ENCODE results near the gene NOD2. TPM values are rescaled to one million over a fixed set of nuclear protein-coding genes. Genes with fewer than 3 reads are reported as not detected.

The NOD2 gene
- total RNA-seq, 1 donor from 2014 or later = 0.12 TPM

DNA sequence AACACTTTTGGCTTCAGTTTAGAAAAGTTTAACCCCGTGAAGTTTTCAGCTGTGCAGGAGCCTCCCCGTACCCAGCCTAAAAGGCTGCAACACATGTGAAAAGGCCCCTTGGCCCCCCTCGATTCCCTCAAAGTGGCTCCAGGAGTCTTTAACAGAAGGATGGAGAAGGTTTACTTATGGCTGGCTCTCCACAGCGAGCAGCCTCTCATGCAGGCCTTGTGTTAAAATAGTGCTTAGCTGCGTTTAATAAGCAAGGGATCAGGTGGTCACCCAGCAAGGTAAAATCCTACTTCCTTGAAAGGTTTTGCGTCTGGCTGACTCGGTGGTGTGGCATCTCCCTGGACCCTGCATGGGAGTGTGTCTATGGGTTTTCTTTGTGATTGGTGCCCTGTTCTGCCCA lies 40.1 kb downstream of the NOD2 start:
- no peak overlapping the region for H3K4me3 ChIP-seq (ENCODE audit: low read depth, low read length)
- TF ChIP-seq CTCF (conservative IDR thresholded peaks at IDR 0.05; ENCODE audit: low read depth, low read length) = no peak
- DNase-seq (ENCODE audit: low read depth) = no peak

DNA sequence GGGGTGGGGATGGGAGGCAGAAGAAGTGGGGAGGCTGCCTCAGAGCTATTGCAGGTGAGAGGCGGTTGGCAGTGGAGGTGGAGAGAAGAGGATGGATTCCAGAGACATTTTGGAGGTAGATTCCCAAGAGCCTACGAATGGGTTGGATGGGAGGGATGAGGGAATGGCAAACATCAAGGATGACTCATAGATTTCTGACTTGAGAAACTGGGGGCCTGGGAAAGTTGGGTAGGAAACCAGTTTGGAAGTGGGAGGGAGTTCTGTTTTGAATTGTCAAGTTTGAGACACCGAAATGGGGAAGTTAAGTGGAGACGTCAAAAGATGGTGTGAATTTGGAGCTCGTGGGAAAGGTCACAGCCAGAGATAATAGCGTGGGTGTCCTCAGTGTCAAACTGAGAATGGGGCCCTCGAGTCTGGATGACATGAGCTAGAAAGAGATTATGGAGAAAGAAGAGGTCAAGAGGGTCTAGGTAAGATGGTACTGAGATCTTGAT lies 42.3 kb downstream of the NOD2 start:
- no peak overlapping the region for H3K4me3 ChIP-seq (ENCODE audit: low read depth, low read length)
- no peak for DNase-seq (ENCODE audit: low read depth)
- TF ChIP-seq CTCF (conservative IDR thresholded peaks at IDR 0.05; ENCODE audit: low read depth, low read length) = no peak

DNA sequence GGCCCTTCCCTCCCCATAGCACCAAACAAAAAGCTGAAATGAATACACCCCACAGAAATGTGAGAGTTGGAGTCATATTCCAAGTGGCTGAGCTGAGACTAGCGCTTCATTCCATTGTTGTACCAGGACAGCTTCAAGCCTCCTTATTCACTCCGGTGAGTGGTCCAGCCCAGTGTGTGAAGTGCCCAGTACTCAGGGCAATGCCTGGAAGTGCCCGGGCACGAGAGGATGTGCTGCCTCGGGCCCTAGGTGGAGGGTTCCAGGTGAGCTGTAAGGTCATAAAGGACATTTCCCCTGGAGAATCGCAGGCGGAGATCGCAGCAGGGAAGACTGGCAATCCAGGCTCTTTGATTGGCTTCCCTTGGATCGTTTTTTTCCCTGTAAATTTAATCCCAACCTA lies 43.0 kb downstream of the NOD2 start:
- no peak for DNase-seq (ENCODE audit: low read depth)
- TF ChIP-seq CTCF (conservative IDR thresholded peaks at IDR 0.05; ENCODE audit: low read depth, low read length) = no peak
- H3K4me3 ChIP-seq (ENCODE audit: low read depth, low read length) = no peak overlapping the region

GRCh38 chr16:50737420-50737959 lies 44.1 kb downstream of the NOD2 start:
- H3K4me3 ChIP-seq (ENCODE audit: low read depth, low read length) = no peak overlapping the region
- no peak for DNase-seq (ENCODE audit: low read depth)
- TF ChIP-seq CTCF (conservative IDR thresholded peaks at IDR 0.05; ENCODE audit: low read depth, low read length) = no peak

DNA sequence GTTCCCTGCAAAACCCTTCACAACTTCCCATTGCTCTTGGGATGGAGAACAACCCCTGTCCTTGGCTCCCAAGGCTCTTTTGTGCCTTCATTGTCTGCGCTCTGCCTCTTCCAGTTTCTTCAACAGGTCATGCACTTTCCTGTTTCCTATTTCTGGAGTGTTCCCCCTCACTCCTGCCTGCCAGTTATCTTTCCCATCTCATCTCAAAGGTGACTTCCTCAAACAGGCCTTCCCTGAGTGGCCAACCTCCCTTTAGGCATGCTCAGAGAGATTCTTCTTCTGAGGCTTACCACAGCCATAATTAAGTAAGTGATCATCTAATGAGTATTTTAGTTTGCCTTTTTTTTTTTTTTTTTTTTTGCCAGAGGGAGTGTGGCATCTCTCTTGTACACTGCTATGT lies 45.6 kb downstream of the NOD2 start:
- TF ChIP-seq CTCF (conservative IDR thresholded peaks at IDR 0.05; ENCODE audit: low read depth, low read length) = no peak
- H3K4me3 ChIP-seq (ENCODE audit: low read depth, low read length) = no peak overlapping the region
- DNase-seq (ENCODE audit: low read depth) = no peak

DNA sequence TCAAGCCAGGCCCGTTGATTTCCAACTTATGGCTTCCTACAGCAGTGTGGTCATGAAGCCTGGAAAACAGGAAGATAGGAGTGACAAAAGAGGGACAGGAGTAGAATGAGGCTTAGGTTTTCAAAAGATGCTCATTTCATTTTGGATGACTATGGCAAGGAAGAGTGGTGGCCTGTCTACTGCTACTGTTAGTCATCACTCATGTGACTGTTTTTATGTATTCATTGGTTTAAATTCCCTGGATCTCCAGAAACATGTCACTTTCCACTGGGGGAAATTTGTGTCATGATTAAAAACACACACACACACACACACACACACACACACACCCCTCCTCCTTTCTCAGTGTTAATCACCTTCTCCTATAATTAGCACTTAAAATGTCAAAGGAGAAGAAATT lies 47.3 kb downstream of the NOD2 start:
- DNase-seq (ENCODE audit: low read depth) = no peak
- no peak overlapping the region for H3K4me3 ChIP-seq (ENCODE audit: low read depth, low read length)
- TF ChIP-seq CTCF (conservative IDR thresholded peaks at IDR 0.05; ENCODE audit: low read depth, low read length) = no peak

DNA sequence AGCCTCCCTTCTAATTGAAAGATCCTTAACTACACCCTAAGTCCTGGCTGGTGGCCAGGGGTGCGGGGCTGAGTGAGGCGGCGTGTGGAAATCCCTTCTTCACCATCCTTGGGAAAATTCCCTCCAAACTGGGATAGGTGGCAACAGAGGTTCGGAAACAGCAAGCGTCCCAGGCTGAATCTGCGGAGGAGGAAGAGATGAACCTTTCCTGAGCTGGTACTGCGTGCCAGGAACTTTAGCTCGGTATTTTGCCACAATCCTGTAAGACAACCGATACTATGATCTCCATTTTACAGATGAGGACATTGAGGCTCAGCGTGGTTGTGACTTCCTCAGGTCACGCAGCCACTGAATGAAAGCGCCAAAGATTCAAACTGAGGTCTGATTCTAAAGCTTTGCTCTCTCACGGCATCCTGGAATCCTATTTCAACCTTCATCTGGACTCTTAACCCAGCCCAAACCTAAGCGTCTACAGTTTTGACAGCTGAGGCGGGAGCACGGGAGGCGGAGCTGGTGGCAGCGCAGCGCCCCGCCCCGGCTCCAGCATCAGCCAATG lies 47.9 kb downstream of the NOD2 start:
- no peak for TF ChIP-seq CTCF (conservative IDR thresholded peaks at IDR 0.05; ENCODE audit: low read depth, low read length)
- DNase-seq (ENCODE audit: low read depth) = no peak
- H3K4me3 ChIP-seq (ENCODE audit: low read depth, low read length) = peak overlapping the region; percentile 58
